Body of pancreas (tissue), 4 donors: Measurements from ENCODE around the gene CLDN18. TPM values are rescaled to one million over a fixed set of nuclear protein-coding genes. Genes with fewer than 3 reads are reported as not detected.
A peak's percentile ranks its signal among the peaks of the same experiment; 100 is the strongest.

Source experiments
- ATAC-seq: fragments of 150-250 bp; one replicate; pipeline ENCODE4 v1.9.1; 2016
- DNase-seq, 4 donors: peaks; one replicate each; pipeline ENCODE4 v3.0.0-alpha.2; 2019
- H3K27ac ChIP-seq, 4 donors: fragments of 200-600 bp; sonication (generic); 1 replicate in 3 of 4; 2 replicates in 1 of 4; pipeline versions ENCODE4 v1.5.1 to v1.6.1; 2016 to 2019; ENCODE audit warnings: mild to moderate bottlenecking in 1 of 4, mixed read lengths in 1 of 4, moderate library complexity in 1 of 4
- H3K27me3 ChIP-seq, 2 donors: fragments of 200-600 bp; sonication (generic); one replicate each; pipeline ENCODE4 v1.6.0; 2016; ENCODE audit warnings: mild to moderate bottlenecking in 1 of 2
- H3K36me3 ChIP-seq, 2 donors: fragments of 200-600 bp; sonication (generic); replicated peaks in 1 of 2; 2 replicates each; pipeline ENCODE4 v1.5.1; 2016; ENCODE audit warnings: low read depth in 2 of 2; ENCODE audit not compliant: insufficient read depth in 1 of 2
- H3K4me1 ChIP-seq: fragments of 200-600 bp; sonication (generic); one replicate; pipeline ENCODE4 v1.6.0; 2016
- H3K4me3 ChIP-seq, 2 donors: fragments of 200-600 bp; sonication (generic); 1 replicate in 1 of 2; 2 replicates in 1 of 2; pipeline ENCODE4 v1.5.1; 2016 to 2019
- H3K9me3 ChIP-seq, 3 donors: fragments of 200-600 bp; sonication (generic); 1 replicate in 2 of 3; 2 replicates in 1 of 3; pipeline ENCODE4 v1.5.1; 2016
- CTCF ChIP-seq, 7 experiments: fragments of 450-650 bp in 4 of 7; fragments of 200-600 bp in 3 of 7; sonication (generic) in 3 of 7; IDR thresholded peaks; one replicate each; pipeline ENCODE4 v1.5.1; 2016 to 2019; ENCODE audit warnings: antibody characterized with exemption in 7 of 7
- POLR2A ChIP-seq, 3 donors: fragments of 450-650 bp; IDR thresholded peaks; one replicate each; pipeline ENCODE4 v1.6.1; 2016; ENCODE audit warnings: antibody characterized with exemption in 3 of 3, mild to moderate bottlenecking in 2 of 3
- WGBS, 2 donors: methylation state at CpG; one replicate each; pipeline ENCODE4 v1.1.5; 2017; 5-methylcytosine and 5-hydroxymethylcytosine counted together
- intact Hi-C: fragments of 100-400 bp; cut with DNase I; formaldehyde crosslinking; loops from one replicate; pipeline ENCODE4 v1.15.1; 2023
- total RNA-seq, 2 donors: library from RNA; depleted of rRNA; stranded (reverse); fragments of >200 nt; gene quantifications; one replicate each; pipeline ENCODE4 v1.1.0, GENCODE V29; 2016

The CLDN18 gene
- total RNA-seq, result 10 to 100 TPM in 1 of 2 donors, 1 to 10 TPM in 1; 2.0 to 10.1 TPM

- DNase-seq (no peak), ATAC-seq (no peak)
- H3K9me3 ChIP-seq, result no peaks in the 10 kb centered on the region
- no peak for TF ChIP-seq CTCF (IDR thresholded peaks at IDR 0.05)
- TF ChIP-seq POLR2A (IDR thresholded peaks at IDR 0.05), result no peak
- intact Hi-C loops, result no loop called here
- WGBS, 2 donors, result 56 to 59% methylated on average over 28 to 30 of the region's 30 CpGs
- H3K4me3 ChIP-seq, result no peak within 1 kb of the TSS
- no peaks in the 10 kb centered on the region for H3K27me3 ChIP-seq
- no peaks in the 10 kb centered on the region for H3K36me3 ChIP-seq
- H3K27ac ChIP-seq, result no peak within 1 kb of the TSS
- no peaks in the 10 kb centered on the region for H3K4me1 ChIP-seq
Measured at GRCh38 chr3:138009476-138010272, at the start of gene CLDN18. Gene CLDN18, plus strand, starts transcription at chr3:138010165. Its CDS starts 61 bp downstream, at chr3:138010226.

- TF ChIP-seq CTCF (IDR thresholded peaks at IDR 0.05), result no peak
- no peak for TF ChIP-seq POLR2A (IDR thresholded peaks at IDR 0.05)
- WGBS, 2 donors, result 80 to 82% methylated on average over 7 of the region's 7 CpGs
- Histone ChIP-seq H3K4me3 (no peak overlapping the region), H3K9me3 (no peaks in the 10 kb centered on the region), H3K4me1 (no peaks in the 10 kb centered on the region), H3K27me3 (no peaks in the 10 kb centered on the region), H3K36me3 (no peaks in the 10 kb centered on the region), H3K27ac (no peak overlapping the region)
- intact Hi-C loops, result no loop called here
- ATAC-seq (no peak), DNase-seq (no peak)
Measured at GRCh38 chr3:137962251-137962650, 47.7 kb upstream of the CLDN18 start.

GRCh38 chr3:137963463-137963862, 46.5 kb upstream of the CLDN18 start:
- H3K27ac ChIP-seq, result no peak overlapping the region
- H3K27me3 ChIP-seq, result no peaks in the 10 kb centered on the region
- DNase-seq (no peak), ATAC-seq (no peak)
- H3K4me1 ChIP-seq, result no peaks in the 10 kb centered on the region
- intact Hi-C loops, result no loop called here
- no peak for TF ChIP-seq POLR2A (IDR thresholded peaks at IDR 0.05)
- no peak for TF ChIP-seq CTCF (IDR thresholded peaks at IDR 0.05)
- WGBS, 2 donors, result 60% methylated on average over 2 to 4 of the region's 4 CpGs
- H3K36me3 ChIP-seq, result no peaks in the 10 kb centered on the region
- no peaks in the 10 kb centered on the region for H3K9me3 ChIP-seq
- H3K4me3 ChIP-seq, result no peak overlapping the region

- no peaks in the 10 kb centered on the region for H3K27me3 ChIP-seq
- TF ChIP-seq POLR2A (IDR thresholded peaks at IDR 0.05) (no peak), CTCF (IDR thresholded peaks at IDR 0.05) (peak; percentile 70 to 87 (median 78))
- peak; percentile 80 to 89 (median 83) for DNase-seq
- H3K27ac ChIP-seq, result no peak overlapping the region
- no peaks in the 10 kb centered on the region for H3K9me3 ChIP-seq
- no peaks in the 10 kb centered on the region for H3K4me1 ChIP-seq
- peak; percentile 94 for ATAC-seq
- WGBS, 2 donors, result 13 to 14% methylated on average over 18 of the region's 18 CpGs
- no peaks in the 10 kb centered on the region for H3K36me3 ChIP-seq
- intact Hi-C loops, result loop anchor here (10.0 kb wide), 1 partner anchor 866 kb away; no protein-coding TSS in a partner anchor
- no peak overlapping the region for H3K4me3 ChIP-seq
Measured at GRCh38 chr3:137970914-137971831, 38.8 kb upstream of the CLDN18 start.
